Stomach (tissue), 9 donors: Measurements from ENCODE around the gene LHFPL6. TPM values are rescaled to one million over a fixed set of nuclear protein-coding genes. Genes with fewer than 3 reads are reported as not detected.

Experiments used
- DNase-seq, 2 donors: peaks; one replicate each; pipeline versions ENCODE4 v3.0.0 to v3.0.0-alpha.2; 2013 to 2019
- H3K27ac ChIP-seq, 5 donors: fragments of 200-600 bp in 4 of 5; sonication (generic) in 4 of 5; one replicate each; pipeline ENCODE4 v1.5.1; 2013 to 2019; ENCODE audit warnings: mild to moderate bottlenecking in 1 of 5, moderate library complexity in 1 of 5
- H3K27me3 ChIP-seq, 3 donors: fragments of 200-600 bp; sonication (generic); one replicate each; pipeline ENCODE4 v1.5.1; 2017 to 2019; ENCODE audit warnings: mixed run types in 1 of 3
- H3K36me3 ChIP-seq, 4 donors: fragments of 200-600 bp; sonication (generic); 1 replicate in 3 of 4; 2 replicates in 1 of 4; pipeline ENCODE4 v1.5.1; 2016 to 2019
- H3K4me1 ChIP-seq, 4 donors: fragments of 200-600 bp; sonication (generic); one replicate each; pipeline ENCODE4 v1.5.1; 2016 to 2019
- H3K4me3 ChIP-seq, 4 donors: fragments of 200-600 bp; sonication (generic) in 3 of 4; one replicate each; pipeline ENCODE4 v1.5.1; 2016 to 2019; ENCODE audit warnings: mild to moderate bottlenecking in 1 of 4
- H3K9me3 ChIP-seq, 4 donors: fragments of 200-600 bp; sonication (generic); one replicate each; pipeline ENCODE4 v1.5.1; 2016 to 2019
- EP300 ChIP-seq: sonication (generic); formaldehyde crosslinking; IDR thresholded peaks from one replicate; pipeline ENCODE4 v1.6.1; 2017; ENCODE audit warnings: antibody characterized with exemption
- POLR2A ChIP-seq, 4 donors: fragments of 450-650 bp; IDR thresholded peaks; one replicate each; pipeline ENCODE4 v1.6.1; 2016; ENCODE audit warnings: antibody characterized with exemption in 4 of 4, control low read depth in 2 of 4, mild to moderate bottlenecking in 1 of 4, moderate library complexity in 1 of 4
- POLR2AphosphoS5 ChIP-seq, 3 donors: sonication (generic); formaldehyde crosslinking; IDR thresholded peaks; one replicate each; pipeline ENCODE4 v1.6.1; 2016; ENCODE audit warnings: antibody characterized with exemption in 3 of 3
- WGBS, 5 donors: extraction: QIAGEN DNeasy Blood & Tissue Kit in 3 of 5; methylation state at CpG; one replicate each; pipeline versions ENCODE4 v1.1.5 to v1.1.7; 2013 to 2018; 5-methylcytosine and 5-hydroxymethylcytosine counted together
- intact Hi-C: fragments of 100-400 bp; cut with DNase I; formaldehyde crosslinking; loops from one replicate; pipeline ENCODE4 v1.15.1; 2023; ENCODE audit warnings: low total_unique reads
- polyA plus RNA-seq, 3 donors: library from polyadenylated mRNA; stranded (reverse); fragments of 200-250 nt; gene quantifications; one replicate each; pipeline ENCODE4 v1.2.3, GENCODE V29; 2013
- total RNA-seq, 5 donors: library from RNA; depleted of rRNA; stranded (reverse); fragments of >200 nt; gene quantifications; one replicate each; pipeline versions ENCODE4 v1.1.0 to v1.2.3, GENCODE V29; 2014 to 2016
- TF ChIP-seq, protein P1 (sequence below), 7 experiments: fragments of 450-650 bp in 4 of 7; fragments of 200-600 bp in 3 of 7; sonication (generic) in 3 of 7; IDR thresholded peaks; one replicate each; pipeline ENCODE4 v1.5.1; 2016 to 2019; ENCODE audit warnings: antibody characterized with exemption in 7 of 7, control low read depth in 2 of 7, mild to moderate bottlenecking in 1 of 7
- donor health status: healthy with polysubstance abuse.
- donor health status: Bipolar disorder and iron deficiency.
- donor health status: healthy.

LHFPL6 gene
- total and polyA plus RNA-seq, 8 donors: 4.7 to 53.6 (median 10.9) TPM

DNA sequence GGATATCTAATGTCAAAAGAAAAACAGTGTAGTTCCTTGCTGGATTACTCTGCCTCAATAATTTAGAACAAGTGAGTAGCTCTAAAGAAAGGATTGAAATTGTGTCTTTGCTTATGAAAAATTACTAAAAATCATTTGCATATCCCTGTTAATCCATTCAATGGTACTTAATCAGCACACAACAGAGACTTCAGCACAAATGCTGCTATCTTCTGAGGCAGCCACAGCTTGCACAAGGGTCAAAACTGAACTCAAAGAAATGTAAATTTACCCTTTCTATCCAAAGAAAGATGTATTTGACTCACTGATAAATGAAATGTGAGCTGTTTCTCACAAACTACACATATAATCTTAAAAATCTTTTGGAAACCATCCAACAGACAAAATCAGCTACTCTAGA lies 116.2 kb downstream of the LHFPL6 start:
- H3K27ac ChIP-seq: no peak overlapping the region
- no peak for DNase-seq
- intact Hi-C loops: no loop called here
- no peaks in the 10 kb centered on the region for H3K36me3 ChIP-seq
- TF ChIP-seq, protein P1, sequence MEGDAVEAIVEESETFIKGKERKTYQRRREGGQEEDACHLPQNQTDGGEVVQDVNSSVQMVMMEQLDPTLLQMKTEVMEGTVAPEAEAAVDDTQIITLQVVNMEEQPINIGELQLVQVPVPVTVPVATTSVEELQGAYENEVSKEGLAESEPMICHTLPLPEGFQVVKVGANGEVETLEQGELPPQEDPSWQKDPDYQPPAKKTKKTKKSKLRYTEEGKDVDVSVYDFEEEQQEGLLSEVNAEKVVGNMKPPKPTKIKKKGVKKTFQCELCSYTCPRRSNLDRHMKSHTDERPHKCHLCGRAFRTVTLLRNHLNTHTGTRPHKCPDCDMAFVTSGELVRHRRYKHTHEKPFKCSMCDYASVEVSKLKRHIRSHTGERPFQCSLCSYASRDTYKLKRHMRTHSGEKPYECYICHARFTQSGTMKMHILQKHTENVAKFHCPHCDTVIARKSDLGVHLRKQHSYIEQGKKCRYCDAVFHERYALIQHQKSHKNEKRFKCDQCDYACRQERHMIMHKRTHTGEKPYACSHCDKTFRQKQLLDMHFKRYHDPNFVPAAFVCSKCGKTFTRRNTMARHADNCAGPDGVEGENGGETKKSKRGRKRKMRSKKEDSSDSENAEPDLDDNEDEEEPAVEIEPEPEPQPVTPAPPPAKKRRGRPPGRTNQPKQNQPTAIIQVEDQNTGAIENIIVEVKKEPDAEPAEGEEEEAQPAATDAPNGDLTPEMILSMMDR (IDR thresholded peaks at IDR 0.05): no peak
- TF ChIP-seq POLR2A (IDR thresholded peaks at IDR 0.05) (no peak), EP300 (no peak), POLR2AphosphoS5 (IDR thresholded peaks at IDR 0.05) (no peak)
- H3K4me1 ChIP-seq: no peaks in the 10 kb centered on the region
- no peaks in the 10 kb centered on the region for H3K9me3 ChIP-seq
- no peak overlapping the region for H3K4me3 ChIP-seq
- no peaks in the 10 kb centered on the region for H3K27me3 ChIP-seq

DNA sequence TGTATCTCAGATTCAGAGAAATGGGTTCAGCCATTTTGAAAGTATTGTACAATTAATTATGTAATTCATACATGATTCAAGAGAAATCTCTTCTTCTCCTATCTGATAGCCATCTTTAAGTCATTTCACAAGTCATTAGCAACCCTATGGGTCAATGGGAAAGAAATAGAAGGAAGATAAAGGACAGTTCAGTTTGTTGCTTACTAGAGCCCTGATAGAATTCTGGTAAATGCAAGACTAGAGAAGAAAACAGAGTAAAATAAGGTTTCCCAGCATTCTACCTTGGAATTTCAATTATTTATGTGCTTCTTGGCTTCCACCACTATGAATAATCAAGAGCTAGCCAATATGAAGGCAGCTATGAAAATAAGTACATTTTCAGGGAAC lies 117.7 kb downstream of the LHFPL6 start:
- no peak for DNase-seq
- H3K4me3 ChIP-seq: no peak overlapping the region
- H3K27ac ChIP-seq: no peak overlapping the region
- no peaks in the 10 kb centered on the region for H3K27me3 ChIP-seq
- H3K9me3 ChIP-seq: no peaks in the 10 kb centered on the region
- TF ChIP-seq EP300: no peak
- no peak for TF ChIP-seq POLR2AphosphoS5 (IDR thresholded peaks at IDR 0.05)
- no peak for TF ChIP-seq POLR2A (IDR thresholded peaks at IDR 0.05)
- TF ChIP-seq, protein P1 (IDR thresholded peaks at IDR 0.05): no peak
- intact Hi-C loops: no loop called here
- no peaks in the 10 kb centered on the region for H3K4me1 ChIP-seq
- no peaks in the 10 kb centered on the region for H3K36me3 ChIP-seq

DNA sequence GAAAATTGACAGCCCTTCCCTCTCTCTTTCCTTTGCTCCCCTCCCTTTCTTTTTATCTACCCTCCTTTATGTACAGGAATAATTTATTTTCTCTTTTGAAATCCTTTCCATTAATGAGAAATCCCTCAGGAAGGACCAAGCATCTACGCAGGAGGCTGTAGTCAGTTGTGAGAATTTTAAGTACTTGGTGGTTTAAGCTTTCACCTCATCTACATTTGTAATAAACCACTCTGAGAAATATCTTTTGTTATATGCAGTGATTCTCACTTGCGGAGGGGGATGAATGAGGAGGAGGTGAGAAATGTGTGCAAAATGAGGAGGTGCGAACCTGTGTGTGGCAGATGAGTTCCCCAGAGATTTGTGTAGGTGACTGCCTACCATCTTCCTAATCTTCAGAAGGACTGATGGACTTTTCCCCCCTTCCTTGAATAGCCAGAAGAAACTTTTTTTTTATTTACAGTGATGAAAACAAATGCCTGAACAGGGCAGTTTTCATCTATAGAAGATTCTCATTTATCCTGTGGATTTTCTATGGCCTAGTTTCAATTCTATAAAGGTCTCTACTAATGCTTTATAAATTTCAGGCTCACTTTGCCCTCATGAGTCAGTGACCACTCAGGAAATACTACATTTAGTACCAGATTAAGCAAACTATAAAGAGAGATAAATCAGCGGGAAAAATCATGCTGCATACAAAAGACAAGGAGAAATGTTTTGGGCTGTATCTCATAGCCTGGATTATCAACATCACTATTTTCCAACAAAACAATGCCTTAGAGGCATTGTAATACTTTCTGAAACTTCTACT lies 118.3 kb downstream of the LHFPL6 start:
- Histone ChIP-seq H3K4me1 (no peaks in the 10 kb centered on the region), H3K27ac (no peak overlapping the region), H3K9me3 (no peaks in the 10 kb centered on the region), H3K27me3 (no peaks in the 10 kb centered on the region), H3K4me3 (no peak overlapping the region), H3K36me3 (no peaks in the 10 kb centered on the region)
- DNase-seq: no peak
- WGBS, 5 donors: 78 to 85% (median 81%) methylated on average over 4 of the region's 4 CpGs
- TF ChIP-seq, protein P1 (IDR thresholded peaks at IDR 0.05): no peak
- TF ChIP-seq POLR2AphosphoS5 (IDR thresholded peaks at IDR 0.05): no peak
- no peak for TF ChIP-seq EP300
- no peak for TF ChIP-seq POLR2A (IDR thresholded peaks at IDR 0.05)
- intact Hi-C loops: no loop called here

DNA sequence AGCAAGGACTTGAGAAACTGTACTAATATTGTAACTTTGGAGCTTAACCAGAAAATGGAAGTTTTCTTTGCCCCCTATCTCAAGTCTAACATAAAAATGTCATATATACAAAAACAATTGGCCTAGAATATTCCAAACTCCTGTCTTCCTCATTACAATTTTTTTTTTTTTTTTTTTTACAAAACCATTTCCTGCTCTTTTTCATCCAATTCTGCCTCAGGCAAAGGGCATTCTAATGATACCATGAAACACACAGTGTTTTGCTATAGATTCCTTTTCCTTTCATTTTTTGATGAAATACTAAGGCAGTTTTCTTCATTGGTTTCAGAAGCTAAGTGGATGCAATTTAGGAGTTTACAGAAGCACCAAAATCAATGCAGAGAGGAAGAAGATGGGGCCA lies 119.7 kb downstream of the LHFPL6 start:
- H3K27me3 ChIP-seq: no peaks in the 10 kb centered on the region
- TF ChIP-seq EP300 (no peak), POLR2AphosphoS5 (IDR thresholded peaks at IDR 0.05) (no peak), POLR2A (IDR thresholded peaks at IDR 0.05) (no peak)
- TF ChIP-seq, protein P1 (IDR thresholded peaks at IDR 0.05): no peak

More for the DNA sequence above, 119.7 kb downstream of the LHFPL6 start:
- intact Hi-C loops: no loop called here
- Histone ChIP-seq H3K27ac (no peak overlapping the region), H3K4me1 (no peaks in the 10 kb centered on the region), H3K9me3 (no peaks in the 10 kb centered on the region), H3K4me3 (no peak overlapping the region), H3K36me3 (no peaks in the 10 kb centered on the region)
- no peak for DNase-seq
